ENCODE results near the gene GSK3A.

Gene GSK3A

GRCh38 chr19:42196011-42197001 is 46.1 kb downstream of the GSK3A start:
- no peak overlapping the region for H2AFZ ChIP-seq (ENCODE audit: low read length, unreplicated experiment)
- no peaks in the 10 kb centered on the region for H3K27me3 ChIP-seq (ENCODE audit: insufficient read depth, low read length)
- H3K27ac ChIP-seq (ENCODE audit: low read depth, low read length) = no peak overlapping the region
- no peak overlapping the region for H3K4me3 ChIP-seq (ENCODE audit: low read depth, low read length)
- peaks cover 15% of the 10 kb centered on the region for H3K4me1 ChIP-seq (ENCODE audit: control insufficient read depth, insufficient read depth, low read length, unreplicated experiment)
- H3K79me2 ChIP-seq (ENCODE audit: control insufficient read depth, insufficient read depth, low read length, unreplicated experiment) = no peaks in the 10 kb centered on the region
- peaks cover 11% of the 10 kb centered on the region; the same call in 1 of the 2 replicates for H3K36me3 ChIP-seq (ENCODE audit: insufficient read depth, low read length)

- H2AFZ ChIP-seq (ENCODE audit: low read length, unreplicated experiment) = no peak overlapping the region
Observed at GRCh38 chr19:42193706-42194105, 48.7 kb downstream of the GSK3A start.

GRCh38 chr19:42193294-42193693 is 49.1 kb downstream of the GSK3A start:
- no peak overlapping the region for H3K4me3 ChIP-seq (ENCODE audit: low read depth, low read length)
- peaks cover 16% of the 10 kb centered on the region for H3K4me1 ChIP-seq (ENCODE audit: control insufficient read depth, insufficient read depth, low read length, unreplicated experiment)
- no peaks in the 10 kb centered on the region for H3K79me2 ChIP-seq (ENCODE audit: control insufficient read depth, insufficient read depth, low read length, unreplicated experiment)
- H3K36me3 ChIP-seq (ENCODE audit: insufficient read depth, low read length) = peaks cover 7% of the 10 kb centered on the region; the same call in 1 of the 2 replicates
- no peak overlapping the region for H2AFZ ChIP-seq (ENCODE audit: low read length, unreplicated experiment)
- no peaks in the 10 kb centered on the region for H3K27me3 ChIP-seq (ENCODE audit: insufficient read depth, low read length)
- H3K27ac ChIP-seq (ENCODE audit: low read depth, low read length) = no peak overlapping the region

More at GRCh38 chr19:42193706-42194105, 48.7 kb downstream of the GSK3A start:
- Histone ChIP-seq H3K36me3 (ENCODE audit: insufficient read depth, low read length) (peaks cover 7% of the 10 kb centered on the region; the same call in 1 of the 2 replicates), H3K4me1 (ENCODE audit: control insufficient read depth, insufficient read depth, low read length, unreplicated experiment) (peaks cover 16% of the 10 kb centered on the region), H3K27me3 (ENCODE audit: insufficient read depth, low read length) (no peaks in the 10 kb centered on the region), H3K27ac (ENCODE audit: low read depth, low read length) (no peak overlapping the region), H3K4me3 (ENCODE audit: low read depth, low read length) (no peak overlapping the region), H3K79me2 (ENCODE audit: control insufficient read depth, insufficient read depth, low read length, unreplicated experiment) (no peaks in the 10 kb centered on the region)

- H2AFZ ChIP-seq (ENCODE audit: low read length, unreplicated experiment) = no peak overlapping the region
- H3K27me3 ChIP-seq (ENCODE audit: insufficient read depth, low read length) = no peaks in the 10 kb centered on the region
- H3K4me3 ChIP-seq (ENCODE audit: low read depth, low read length) = no peak overlapping the region
- no peak overlapping the region for H3K27ac ChIP-seq (ENCODE audit: low read depth, low read length)
- H3K36me3 ChIP-seq (ENCODE audit: insufficient read depth, low read length) = no peaks in the 10 kb centered on the region
- H3K4me1 ChIP-seq (ENCODE audit: control insufficient read depth, insufficient read depth, low read length, unreplicated experiment) = peaks cover 16% of the 10 kb centered on the region
- no peaks in the 10 kb centered on the region for H3K79me2 ChIP-seq (ENCODE audit: control insufficient read depth, insufficient read depth, low read length, unreplicated experiment)
Observed at GRCh38 chr19:42191855-42192254, 50.5 kb downstream of the GSK3A start.

GRCh38 chr19:42191330-42191729 is 51.1 kb downstream of the GSK3A start:
- Histone ChIP-seq H3K4me3 (ENCODE audit: low read depth, low read length) (no peak overlapping the region), H3K27me3 (ENCODE audit: insufficient read depth, low read length) (no peaks in the 10 kb centered on the region), H2AFZ (ENCODE audit: low read length, unreplicated experiment) (no peak overlapping the region), H3K4me1 (ENCODE audit: control insufficient read depth, insufficient read depth, low read length, unreplicated experiment) (peaks cover 16% of the 10 kb centered on the region), H3K27ac (ENCODE audit: low read depth, low read length) (no peak overlapping the region), H3K36me3 (ENCODE audit: insufficient read depth, low read length) (no peaks in the 10 kb centered on the region), H3K79me2 (ENCODE audit: control insufficient read depth, insufficient read depth, low read length, unreplicated experiment) (no peaks in the 10 kb centered on the region)

- Histone ChIP-seq H3K79me2 (ENCODE audit: control insufficient read depth, insufficient read depth, low read length, unreplicated experiment) (no peaks in the 10 kb centered on the region), H3K4me3 (ENCODE audit: low read depth, low read length) (no peak overlapping the region), H2AFZ (ENCODE audit: low read length, unreplicated experiment) (no peak overlapping the region), H3K27ac (ENCODE audit: low read depth, low read length) (no peak overlapping the region), H3K27me3 (ENCODE audit: insufficient read depth, low read length) (no peaks in the 10 kb centered on the region), H3K36me3 (ENCODE audit: insufficient read depth, low read length) (no peaks in the 10 kb centered on the region), H3K4me1 (ENCODE audit: control insufficient read depth, insufficient read depth, low read length, unreplicated experiment) (peaks cover 20% of the 10 kb centered on the region)
Observed at GRCh38 chr19:42189133-42189532, 53.3 kb downstream of the GSK3A start.

GRCh38 chr19:42188665-42189064 is 53.7 kb downstream of the GSK3A start:
- Histone ChIP-seq H3K4me1 (ENCODE audit: control insufficient read depth, insufficient read depth, low read length, unreplicated experiment) (peaks cover 17% of the 10 kb centered on the region), H2AFZ (ENCODE audit: low read length, unreplicated experiment) (no peak overlapping the region), H3K36me3 (ENCODE audit: insufficient read depth, low read length) (no peaks in the 10 kb centered on the region), H3K27ac (ENCODE audit: low read depth, low read length) (no peak overlapping the region), H3K27me3 (ENCODE audit: insufficient read depth, low read length) (no peaks in the 10 kb centered on the region), H3K4me3 (ENCODE audit: low read depth, low read length) (no peak overlapping the region), H3K79me2 (ENCODE audit: control insufficient read depth, insufficient read depth, low read length, unreplicated experiment) (no peaks in the 10 kb centered on the region)

GRCh38 chr19:42185277-42185676 is 57.1 kb downstream of the GSK3A start:
- Histone ChIP-seq H3K27ac (ENCODE audit: low read depth, low read length) (no peak overlapping the region), H3K36me3 (ENCODE audit: insufficient read depth, low read length) (no peaks in the 10 kb centered on the region), H3K4me1 (ENCODE audit: control insufficient read depth, insufficient read depth, low read length, unreplicated experiment) (peaks cover 4% of the 10 kb centered on the region), H3K27me3 (ENCODE audit: insufficient read depth, low read length) (no peaks in the 10 kb centered on the region), H2AFZ (ENCODE audit: low read length, unreplicated experiment) (no peak overlapping the region), H3K79me2 (ENCODE audit: control insufficient read depth, insufficient read depth, low read length, unreplicated experiment) (no peaks in the 10 kb centered on the region), H3K4me3 (ENCODE audit: low read depth, low read length) (no peak overlapping the region)

GRCh38 chr19:42184401-42184861 is 58.0 kb downstream of the GSK3A start:
- peaks cover 4% of the 10 kb centered on the region for H3K4me1 ChIP-seq (ENCODE audit: control insufficient read depth, insufficient read depth, low read length, unreplicated experiment)
- no peak overlapping the region for H2AFZ ChIP-seq (ENCODE audit: low read length, unreplicated experiment)
- no peaks in the 10 kb centered on the region for H3K79me2 ChIP-seq (ENCODE audit: control insufficient read depth, insufficient read depth, low read length, unreplicated experiment)
- H3K27ac ChIP-seq (ENCODE audit: low read depth, low read length) = no peak overlapping the region
- H3K27me3 ChIP-seq (ENCODE audit: insufficient read depth, low read length) = peaks cover 8% of the 10 kb centered on the region; the same call in 1 of the 2 replicates
- no peaks in the 10 kb centered on the region for H3K36me3 ChIP-seq (ENCODE audit: insufficient read depth, low read length)
- no peak overlapping the region for H3K4me3 ChIP-seq (ENCODE audit: low read depth, low read length)
